ENCODE data around the gene RARA. TPM values are rescaled to one million over a fixed set of nuclear protein-coding genes. Genes with fewer than 3 reads are reported as not detected.

RARA gene
- total RNA-seq, 1 donor from 2014 or later = 38.8 TPM

DNA sequence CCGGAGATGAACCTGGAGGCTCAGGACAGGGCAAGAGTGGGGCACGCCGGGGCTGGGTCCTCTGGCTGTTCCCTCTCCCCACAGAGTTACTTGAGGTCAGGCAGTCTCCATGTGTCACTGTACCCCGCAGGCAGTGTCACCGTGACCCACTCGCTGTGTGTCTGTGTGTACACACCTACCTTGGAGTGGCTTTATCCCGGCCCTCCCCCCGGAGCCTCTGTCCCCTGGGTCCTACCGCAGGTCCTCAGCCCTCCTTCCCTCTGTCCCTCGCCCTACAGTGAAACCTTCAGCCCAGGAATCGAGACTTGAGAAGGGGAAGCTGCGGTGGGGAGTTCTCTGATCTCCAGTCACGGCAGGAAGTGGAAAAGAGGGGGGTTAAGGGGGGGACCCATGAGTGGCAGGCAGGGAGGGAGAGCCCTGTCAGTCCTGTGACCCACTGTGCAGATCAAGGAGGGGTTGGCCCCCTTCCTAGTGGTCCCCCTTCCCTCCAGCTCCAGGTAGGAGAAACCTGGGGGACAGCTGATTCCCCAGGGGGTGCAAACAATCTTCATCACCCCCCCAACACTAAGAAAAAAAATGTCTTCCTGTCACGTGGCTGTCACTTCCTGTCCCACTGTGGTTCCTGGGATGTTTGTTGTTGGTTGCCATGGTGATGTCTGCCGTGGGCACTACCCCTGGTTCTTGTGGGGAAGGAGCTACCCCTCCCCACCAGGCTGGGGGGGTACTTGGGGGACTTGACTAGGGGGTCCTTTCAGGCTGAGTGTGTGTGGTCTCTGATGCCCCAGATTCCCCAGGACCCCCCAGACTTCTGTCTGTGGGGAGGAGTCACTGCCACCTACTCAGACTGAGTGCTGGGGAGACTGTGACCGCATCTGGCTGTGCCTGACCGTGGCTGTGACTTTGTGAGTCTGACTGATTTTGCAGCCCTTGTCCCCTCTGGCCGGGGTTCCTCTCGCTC lies 13.7 kb downstream of the RARA start:
- H3K79me2 ChIP-seq (ENCODE audit: insufficient read depth, low read length) = peaks cover 93% of the 10 kb centered on the region

DNA sequence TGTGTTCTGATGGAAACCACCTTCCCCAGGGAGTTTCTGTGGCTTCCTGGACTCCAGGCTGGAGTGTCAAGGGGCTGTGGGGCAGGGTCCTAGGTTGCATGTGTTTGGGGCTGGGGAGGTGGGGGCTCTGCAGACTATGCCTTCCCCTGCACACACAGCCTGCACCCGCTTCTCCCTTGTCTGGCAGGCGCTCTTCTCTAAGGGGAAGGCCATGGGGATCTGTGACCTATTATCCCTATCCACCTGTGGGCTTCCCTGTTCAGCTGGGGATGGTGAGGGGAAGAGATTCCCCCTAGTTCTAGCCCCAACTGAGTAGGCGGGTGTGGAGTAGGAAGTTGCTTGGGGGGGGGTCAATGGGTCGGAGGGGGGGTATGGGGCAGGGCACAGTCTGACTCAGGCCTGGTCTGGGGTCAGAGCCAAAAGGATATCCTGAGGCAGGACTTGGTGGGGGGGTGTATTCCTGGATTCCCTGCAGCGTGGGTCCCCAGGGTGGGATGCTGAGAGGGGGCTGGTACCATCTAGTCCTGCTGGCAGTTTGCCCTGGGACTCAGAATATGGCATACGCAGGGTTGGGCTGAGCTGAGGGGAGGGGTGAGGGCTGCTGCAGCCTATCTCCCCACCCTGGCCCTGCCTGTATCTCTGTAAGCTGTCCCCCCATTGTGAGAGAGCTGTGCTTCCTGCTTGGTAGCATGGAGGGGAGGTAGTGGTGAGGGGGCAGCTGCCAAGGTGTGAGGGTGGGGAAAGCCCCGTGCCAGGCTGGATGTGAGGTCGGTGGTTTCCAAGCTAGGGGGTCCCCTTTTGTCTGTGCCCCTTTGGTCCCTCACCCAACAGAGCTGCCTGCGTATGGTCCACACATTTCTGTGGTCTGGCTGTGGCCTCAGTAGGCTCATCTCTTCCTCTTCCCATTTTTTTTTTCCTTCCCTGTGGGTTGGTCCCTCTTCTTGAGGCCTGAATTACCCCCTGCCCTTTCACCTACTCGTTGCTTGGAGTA lies 14.7 kb downstream of the RARA start:
- H4K20me1 ChIP-seq (ENCODE audit: insufficient read depth, low read length) = peaks cover 68% of the 10 kb centered on the region

More for the DNA sequence above, 13.7 kb downstream of the RARA start:
- Histone ChIP-seq H3K9me3 (ENCODE audit: insufficient read depth, low read depth, low read length) (no peaks in the 10 kb centered on the region), H3K27ac (ENCODE audit: low read depth, low read length) (peak overlapping the region; percentile 90), H4K20me1 (ENCODE audit: insufficient read depth, low read length) (peaks cover 60% of the 10 kb centered on the region), H2AFZ (ENCODE audit: low read depth, low read length) (peak overlapping the region; percentile 43), H3K4me2 (ENCODE audit: low read length) (peak overlapping the region; percentile 96), H3K4me3 (ENCODE audit: insufficient read depth, low read depth, low read length) (peak overlapping the region; percentile 37), H3K27me3 (ENCODE audit: insufficient read depth, low read length) (no peaks in the 10 kb centered on the region), H3K9ac (ENCODE audit: low read length) (peak overlapping the region; percentile 77), H3K36me3 (ENCODE audit: insufficient read depth, low read length) (no peaks in the 10 kb centered on the region), H3K4me1 (ENCODE audit: insufficient read depth, low read length) (peaks cover 61% of the 10 kb centered on the region)
- peak; percentile 71 for DNase-seq (ENCODE audit: low read depth)
- FAIRE-seq = no peak
- TF ChIP-seq EZH2 (IDR thresholded peaks at IDR 0.05; ENCODE audit: insufficient read depth, low read length) (no peak), CTCF (IDR thresholded peaks at IDR 0.05; ENCODE audit: insufficient read depth, low read depth, low read length) (no peak)
- peak overlapping the region; percentile 96 for H3K27ac Mint-ChIP-seq (ENCODE audit: unreplicated experiment)
- H3K9me3 Mint-ChIP-seq (ENCODE audit: unreplicated experiment) = no peaks in the 10 kb centered on the region
- peaks cover 62% of the 10 kb centered on the region for H3K4me1 Mint-ChIP-seq (ENCODE audit: low read depth, unreplicated experiment)
- H3K27me3 Mint-ChIP-seq (ENCODE audit: low read depth, unreplicated experiment) = no peaks in the 10 kb centered on the region
- no peaks in the 10 kb centered on the region for H3K36me3 Mint-ChIP-seq (ENCODE audit: low read depth, unreplicated experiment)
- peak overlapping the region; percentile 50 for H3K4me3 Mint-ChIP-seq (ENCODE audit: unreplicated experiment)

More for the DNA sequence above, 14.7 kb downstream of the RARA start:
- H3K9me3 Mint-ChIP-seq (ENCODE audit: unreplicated experiment) = no peaks in the 10 kb centered on the region
- peak overlapping the region; percentile 90 for H3K27ac ChIP-seq (ENCODE audit: low read depth, low read length)
- FAIRE-seq = no peak
- H2AFZ ChIP-seq (ENCODE audit: low read depth, low read length) = no peak overlapping the region
- H3K27ac Mint-ChIP-seq (ENCODE audit: unreplicated experiment) = peak overlapping the region; percentile 96
- no peaks in the 10 kb centered on the region for H3K27me3 ChIP-seq (ENCODE audit: insufficient read depth, low read length)
- no peaks in the 10 kb centered on the region for H3K36me3 Mint-ChIP-seq (ENCODE audit: low read depth, unreplicated experiment)
- TF ChIP-seq EZH2 (IDR thresholded peaks at IDR 0.05; ENCODE audit: insufficient read depth, low read length) (no peak), CTCF (IDR thresholded peaks at IDR 0.05; ENCODE audit: insufficient read depth, low read depth, low read length) (no peak)
- no peak for DNase-seq (ENCODE audit: low read depth)
- H3K79me2 ChIP-seq (ENCODE audit: insufficient read depth, low read length) = peaks cover 96% of the 10 kb centered on the region
- no peaks in the 10 kb centered on the region for H3K9me3 ChIP-seq (ENCODE audit: insufficient read depth, low read depth, low read length)
- H3K36me3 ChIP-seq (ENCODE audit: insufficient read depth, low read length) = no peaks in the 10 kb centered on the region
- no peaks in the 10 kb centered on the region for H3K27me3 Mint-ChIP-seq (ENCODE audit: low read depth, unreplicated experiment)
- peaks cover 65% of the 10 kb centered on the region for H3K4me1 Mint-ChIP-seq (ENCODE audit: low read depth, unreplicated experiment)
- H3K4me3 Mint-ChIP-seq (ENCODE audit: unreplicated experiment) = peak overlapping the region; percentile 28
- no peak overlapping the region for H3K4me3 ChIP-seq (ENCODE audit: insufficient read depth, low read depth, low read length)
- peak overlapping the region; percentile 96 for H3K4me2 ChIP-seq (ENCODE audit: low read length)
- peak overlapping the region; percentile 77 for H3K9ac ChIP-seq (ENCODE audit: low read length)
- peaks cover 59% of the 10 kb centered on the region for H3K4me1 ChIP-seq (ENCODE audit: insufficient read depth, low read length)
